Colonic mucosa (tissue), 4 donors: ENCODE results near the gene TMEM87A. TPM values are rescaled to one million over a fixed set of nuclear protein-coding genes. Genes with fewer than 3 reads are reported as not detected.

ENCODE experiments used
- DNase-seq: peaks from one replicate; pipeline ENCODE4 v3.0.0-alpha.2; 2020
- H3K27ac ChIP-seq: fragments of 200-600 bp; one replicate; pipeline ENCODE4 v1.8.0; 2021
- H3K27me3 ChIP-seq: fragments of 200-600 bp; one replicate; pipeline ENCODE4 v1.8.0; 2021
- H3K36me3 ChIP-seq: fragments of 200-600 bp; one replicate; pipeline ENCODE4 v1.8.0; 2021
- H3K4me1 ChIP-seq: fragments of 200-600 bp; one replicate; pipeline ENCODE4 v1.8.0; 2021; ENCODE audit warnings: mild to moderate bottlenecking
- H3K4me3 ChIP-seq: fragments of 200-600 bp; one replicate; pipeline ENCODE4 v1.8.0; 2021
- H3K9ac ChIP-seq, 2 donors: one replicate each; pipeline ENCODE4 v1.7.0; 2013; ENCODE audit warnings: control low read depth in 2 of 2, low read depth in 2 of 2, low read length in 2 of 2
- H3K9me3 ChIP-seq: fragments of 200-600 bp; one replicate; pipeline ENCODE4 v1.8.0; 2021
- intact Hi-C: fragments of 100-400 bp; cut with DNase I; formaldehyde crosslinking; loops from one replicate; pipeline ENCODE4 v1.14.1; 2022
- total RNA-seq, 2 donors: library from RNA; stranded (reverse); fragmentation: NEBNext Ultra II Directional in 1 of 2; extraction: Animal tissue kit (Norgen Biotek cat#: 25700) in 1 of 2; gene quantifications; one replicate each; pipeline ENCODE4 v1.2.1, GENCODE V29; 2021
- TF ChIP-seq, protein P1 (sequence below): fragments of 200-600 bp; IDR thresholded peaks from one replicate; pipeline ENCODE4 v1.8.0; 2022; ENCODE audit warnings: antibody characterized with exemption, mild to moderate bottlenecking
- donor health status: healthy.
- donor health status: DM: no; HTN: no; CAD: no.
- donor health status: DM: no; HTN: no; CAD: no.

Gene TMEM87A
- total RNA-seq, 2 donors from 2014 or later: 65.6 to 115 TPM

DNA sequence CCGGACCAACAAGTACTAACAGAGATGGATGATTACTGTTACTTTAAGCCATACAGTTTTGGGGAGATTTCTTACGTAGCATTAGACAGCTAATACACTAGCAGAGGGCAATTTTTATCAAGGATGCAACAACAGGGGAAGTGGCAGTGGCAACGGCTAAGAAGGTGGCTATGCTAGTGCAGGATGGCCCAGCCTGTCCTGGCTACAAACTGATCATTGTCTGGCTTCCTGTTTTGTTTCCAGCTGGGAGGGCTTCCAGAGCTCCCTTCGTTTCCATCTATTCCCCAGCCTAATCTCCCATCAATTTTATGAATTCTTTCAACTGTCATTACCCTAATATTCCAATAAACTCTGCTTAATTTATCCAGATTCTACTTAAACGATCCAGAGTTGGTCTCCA, 100.8 kb downstream of the TMEM87A start:
- intact Hi-C loops: no loop called here
- no peak overlapping the region for H3K4me3 ChIP-seq
- H3K9me3 ChIP-seq: no peaks in the 10 kb centered on the region
- H3K9ac ChIP-seq: no peak overlapping the region
- TF ChIP-seq, protein P1, sequence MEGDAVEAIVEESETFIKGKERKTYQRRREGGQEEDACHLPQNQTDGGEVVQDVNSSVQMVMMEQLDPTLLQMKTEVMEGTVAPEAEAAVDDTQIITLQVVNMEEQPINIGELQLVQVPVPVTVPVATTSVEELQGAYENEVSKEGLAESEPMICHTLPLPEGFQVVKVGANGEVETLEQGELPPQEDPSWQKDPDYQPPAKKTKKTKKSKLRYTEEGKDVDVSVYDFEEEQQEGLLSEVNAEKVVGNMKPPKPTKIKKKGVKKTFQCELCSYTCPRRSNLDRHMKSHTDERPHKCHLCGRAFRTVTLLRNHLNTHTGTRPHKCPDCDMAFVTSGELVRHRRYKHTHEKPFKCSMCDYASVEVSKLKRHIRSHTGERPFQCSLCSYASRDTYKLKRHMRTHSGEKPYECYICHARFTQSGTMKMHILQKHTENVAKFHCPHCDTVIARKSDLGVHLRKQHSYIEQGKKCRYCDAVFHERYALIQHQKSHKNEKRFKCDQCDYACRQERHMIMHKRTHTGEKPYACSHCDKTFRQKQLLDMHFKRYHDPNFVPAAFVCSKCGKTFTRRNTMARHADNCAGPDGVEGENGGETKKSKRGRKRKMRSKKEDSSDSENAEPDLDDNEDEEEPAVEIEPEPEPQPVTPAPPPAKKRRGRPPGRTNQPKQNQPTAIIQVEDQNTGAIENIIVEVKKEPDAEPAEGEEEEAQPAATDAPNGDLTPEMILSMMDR: no peak
- H3K4me1 ChIP-seq: no peaks in the 10 kb centered on the region
- H3K36me3 ChIP-seq: peaks cover 12% of the 10 kb centered on the region
- no peak overlapping the region for H3K27ac ChIP-seq
- DNase-seq: no peak
- H3K27me3 ChIP-seq: no peaks in the 10 kb centered on the region

DNA sequence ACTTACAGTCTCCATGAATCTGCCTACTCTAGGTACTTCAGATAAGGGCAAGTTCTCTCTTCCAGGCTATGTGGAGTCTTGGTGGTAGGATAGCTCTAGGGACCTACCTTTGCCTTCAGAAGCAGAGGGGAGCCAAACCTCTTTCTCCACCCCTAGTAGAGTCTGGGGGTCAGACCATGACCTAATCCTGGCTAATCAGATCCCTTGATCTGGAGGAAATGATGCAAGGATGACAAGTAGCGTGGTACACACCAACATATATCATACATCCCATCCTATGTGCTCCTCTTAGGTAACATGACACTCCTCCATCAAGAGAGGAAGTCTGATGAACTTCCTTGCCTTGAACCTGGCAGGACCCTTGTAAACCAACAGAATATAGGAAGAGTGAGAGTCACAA, 101.4 kb downstream of the TMEM87A start:
- Histone ChIP-seq H3K4me1 (no peaks in the 10 kb centered on the region), H3K36me3 (peaks cover 16% of the 10 kb centered on the region), H3K9me3 (no peaks in the 10 kb centered on the region), H3K4me3 (no peak overlapping the region), H3K27ac (no peak overlapping the region), H3K27me3 (no peaks in the 10 kb centered on the region), H3K9ac (no peak overlapping the region)
- intact Hi-C loops: no loop called here
- no peak for DNase-seq
- TF ChIP-seq, protein P1: no peak

DNA sequence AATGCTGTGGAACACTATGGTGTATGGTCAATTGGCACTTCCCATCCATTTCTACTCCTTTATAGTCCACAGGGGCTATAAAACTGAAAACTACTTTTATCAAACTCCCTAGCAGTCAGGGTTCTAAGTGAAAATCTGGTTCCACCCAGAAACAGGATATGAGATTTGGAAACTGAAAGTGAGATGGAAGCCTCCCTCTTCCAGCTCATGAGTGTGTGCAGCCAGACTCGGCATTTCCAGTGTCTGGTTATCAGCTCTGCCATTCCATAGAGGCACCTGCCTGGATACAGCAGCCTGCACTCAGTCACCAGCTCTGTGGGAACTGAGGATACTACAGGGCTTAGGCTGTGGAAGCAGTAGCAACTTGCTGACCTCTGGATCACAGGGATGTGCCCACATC, 102.1 kb downstream of the TMEM87A start:
- intact Hi-C loops: no loop called here
- no peak overlapping the region for H3K27ac ChIP-seq
- DNase-seq: no peak

DNA sequence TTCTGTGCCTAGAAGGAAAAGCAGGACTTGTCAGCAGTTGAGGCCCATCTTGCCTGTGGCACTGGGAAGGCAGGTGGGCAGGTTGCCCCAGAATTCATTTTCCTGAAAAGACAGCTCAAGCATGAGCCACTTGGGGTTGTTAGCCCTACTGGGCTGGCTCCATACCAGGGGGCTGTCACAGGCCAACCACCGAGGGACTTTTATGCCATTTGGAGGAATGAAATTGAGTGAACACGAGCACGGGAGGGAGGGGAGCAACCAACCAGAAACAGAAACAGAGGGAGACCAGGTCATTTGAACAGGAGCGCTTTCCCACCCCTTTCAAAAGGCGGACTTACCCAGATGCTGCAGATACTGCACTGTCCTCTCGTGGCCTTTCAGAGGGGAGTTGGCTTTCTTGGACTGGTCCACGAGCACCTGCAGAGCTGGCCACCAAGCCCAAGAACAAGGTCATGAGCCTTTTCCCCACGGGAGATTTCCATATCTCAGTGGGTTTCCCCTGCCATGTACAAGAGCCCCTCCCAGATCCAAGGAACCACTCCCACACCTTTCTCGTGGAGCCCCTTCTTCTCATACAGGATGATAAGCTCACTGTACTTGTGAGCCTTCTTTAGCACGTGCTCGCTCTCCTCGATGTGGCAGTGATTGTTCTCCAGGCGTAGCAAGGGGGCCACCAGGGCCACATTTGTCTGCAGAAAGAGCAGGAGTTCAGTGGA, 106.8 kb downstream of the TMEM87A start:
- Histone ChIP-seq H3K9ac (no peak overlapping the region), H3K27ac (no peak overlapping the region), H3K4me3 (no peak overlapping the region), H3K4me1 (no peaks in the 10 kb centered on the region), H3K36me3 (peaks cover 21% of the 10 kb centered on the region), H3K27me3 (no peaks in the 10 kb centered on the region), H3K9me3 (no peaks in the 10 kb centered on the region)
- no peak for DNase-seq
- intact Hi-C loops: no loop called here
- TF ChIP-seq, protein P1: no peak

More for the DNA sequence above, 102.1 kb downstream of the TMEM87A start:
- Histone ChIP-seq H3K27me3 (no peaks in the 10 kb centered on the region), H3K36me3 (peaks cover 22% of the 10 kb centered on the region), H3K9ac (no peak overlapping the region), H3K4me3 (no peak overlapping the region), H3K4me1 (no peaks in the 10 kb centered on the region), H3K9me3 (no peaks in the 10 kb centered on the region)
- TF ChIP-seq, protein P1: no peak

DNA sequence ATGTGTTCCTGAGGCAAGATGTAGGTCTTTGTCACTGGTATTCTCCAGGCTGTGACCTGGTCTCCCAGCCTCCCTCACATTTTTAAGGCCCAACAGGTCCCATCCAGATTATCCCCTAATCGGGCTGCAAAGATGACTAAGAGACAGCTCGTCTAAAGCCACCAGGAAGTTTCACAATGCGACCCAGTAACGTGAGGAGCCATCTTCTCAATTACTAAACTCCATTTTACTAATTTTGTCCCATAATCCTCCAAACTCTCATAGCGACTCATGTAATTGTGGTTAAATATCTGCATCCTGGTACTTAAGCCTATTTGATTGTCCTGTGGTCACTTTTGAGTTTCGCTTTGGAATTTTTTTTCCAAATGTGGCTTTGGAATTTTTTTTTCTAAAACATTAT, 108.1 kb downstream of the TMEM87A start:
- no peak overlapping the region for H3K27ac ChIP-seq
- peaks cover 25% of the 10 kb centered on the region for H3K36me3 ChIP-seq
- no peak overlapping the region for H3K4me3 ChIP-seq
- H3K9me3 ChIP-seq: no peaks in the 10 kb centered on the region
- TF ChIP-seq, protein P1: no peak
- DNase-seq: no peak
- no peaks in the 10 kb centered on the region for H3K4me1 ChIP-seq
- intact Hi-C loops: no loop called here
- H3K27me3 ChIP-seq: no peaks in the 10 kb centered on the region
- no peak overlapping the region for H3K9ac ChIP-seq
